ENCODE data around the gene LYPD6.
"Not testable (repeated sequence)": the region's sequence is repeated elsewhere in the genome, so short reads cannot be mapped to it uniquely, and the experiment has no call there.

LYPD6 gene

DNA sequence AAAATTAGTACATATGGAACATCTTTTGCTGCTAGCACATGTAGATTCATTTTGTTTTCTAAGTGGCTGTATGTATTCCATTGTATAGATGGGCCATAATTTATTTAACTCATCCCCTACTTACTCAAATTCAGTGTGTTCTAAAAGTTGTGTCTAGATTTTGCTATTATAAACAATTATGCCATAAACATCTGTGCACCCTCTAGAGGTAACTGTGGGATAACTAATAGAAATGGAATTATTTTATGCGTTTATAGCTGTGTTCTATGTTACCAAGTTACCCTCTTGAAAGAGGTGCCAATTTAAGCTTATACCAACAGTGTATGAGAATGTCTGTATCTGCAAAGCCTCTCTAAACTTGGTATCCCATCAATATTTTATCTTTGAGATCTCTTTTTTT is 156.8 kb downstream of the LYPD6 start:
- H3K27ac ChIP-seq = no peak overlapping the region
- TF ChIP-seq, protein P1, sequence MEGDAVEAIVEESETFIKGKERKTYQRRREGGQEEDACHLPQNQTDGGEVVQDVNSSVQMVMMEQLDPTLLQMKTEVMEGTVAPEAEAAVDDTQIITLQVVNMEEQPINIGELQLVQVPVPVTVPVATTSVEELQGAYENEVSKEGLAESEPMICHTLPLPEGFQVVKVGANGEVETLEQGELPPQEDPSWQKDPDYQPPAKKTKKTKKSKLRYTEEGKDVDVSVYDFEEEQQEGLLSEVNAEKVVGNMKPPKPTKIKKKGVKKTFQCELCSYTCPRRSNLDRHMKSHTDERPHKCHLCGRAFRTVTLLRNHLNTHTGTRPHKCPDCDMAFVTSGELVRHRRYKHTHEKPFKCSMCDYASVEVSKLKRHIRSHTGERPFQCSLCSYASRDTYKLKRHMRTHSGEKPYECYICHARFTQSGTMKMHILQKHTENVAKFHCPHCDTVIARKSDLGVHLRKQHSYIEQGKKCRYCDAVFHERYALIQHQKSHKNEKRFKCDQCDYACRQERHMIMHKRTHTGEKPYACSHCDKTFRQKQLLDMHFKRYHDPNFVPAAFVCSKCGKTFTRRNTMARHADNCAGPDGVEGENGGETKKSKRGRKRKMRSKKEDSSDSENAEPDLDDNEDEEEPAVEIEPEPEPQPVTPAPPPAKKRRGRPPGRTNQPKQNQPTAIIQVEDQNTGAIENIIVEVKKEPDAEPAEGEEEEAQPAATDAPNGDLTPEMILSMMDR (conservative IDR thresholded peaks at IDR 0.05) = peak; percentile 69

DNA sequence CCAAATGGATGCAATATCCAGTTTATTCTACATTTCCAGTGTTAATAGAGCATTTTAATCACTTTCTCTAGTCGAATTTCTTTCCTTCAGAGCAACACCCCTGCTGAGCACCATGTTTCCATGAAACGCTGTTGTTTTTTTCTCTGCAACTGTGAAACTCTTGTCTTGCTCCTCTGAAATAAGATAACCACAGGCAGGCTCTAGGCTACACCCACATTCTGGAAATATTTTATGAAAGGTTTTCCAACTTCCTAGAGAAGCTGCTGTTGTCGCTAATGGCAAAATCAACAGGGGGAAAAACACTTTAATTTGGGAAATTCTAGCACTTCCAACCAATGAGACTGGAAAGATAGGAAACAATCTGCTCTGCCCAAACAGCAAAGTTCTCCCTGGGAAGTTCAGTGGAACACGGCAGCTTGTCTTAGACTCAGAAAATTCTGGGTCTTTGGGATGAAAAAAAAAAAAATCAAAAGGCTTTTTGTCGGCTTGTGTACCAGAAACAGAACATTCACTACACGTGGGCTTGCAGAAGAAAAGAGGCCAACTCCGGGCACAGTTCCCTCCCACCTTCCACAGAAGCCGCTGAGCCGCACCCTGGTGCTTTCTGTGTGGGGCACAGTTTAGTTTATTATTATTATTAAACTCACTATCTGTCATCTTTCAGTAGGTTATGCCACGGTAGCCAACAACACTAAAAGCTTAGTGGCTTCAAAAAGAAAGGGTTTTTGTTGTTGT is 158.5 kb downstream of the LYPD6 start:
- H3K27ac ChIP-seq = no peak overlapping the region
- TF ChIP-seq, protein P1 (conservative IDR thresholded peaks at IDR 0.05) = no peak

DNA sequence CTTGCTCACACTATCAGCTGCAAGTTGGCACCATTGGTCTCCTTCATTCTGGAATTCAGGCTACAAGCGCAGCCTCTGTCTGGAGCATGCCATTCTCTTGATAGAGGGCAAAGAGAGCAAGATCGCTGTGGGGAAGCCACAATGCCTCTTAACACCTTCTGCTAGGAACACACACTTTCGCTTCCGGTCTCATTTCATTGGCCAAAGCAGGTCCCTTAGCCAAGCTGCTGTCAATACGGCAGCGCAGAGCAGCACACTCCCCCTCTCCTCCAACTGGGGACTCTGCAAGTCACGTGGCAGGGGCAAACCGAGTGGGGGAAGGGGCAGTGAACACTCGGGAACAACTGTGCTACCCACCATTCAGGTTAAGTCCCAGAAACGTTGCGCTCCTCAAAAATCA is 159.1 kb downstream of the LYPD6 start:
- TF ChIP-seq, protein P1 (conservative IDR thresholded peaks at IDR 0.05) = no peak
- H3K27ac ChIP-seq = no peak overlapping the region

DNA sequence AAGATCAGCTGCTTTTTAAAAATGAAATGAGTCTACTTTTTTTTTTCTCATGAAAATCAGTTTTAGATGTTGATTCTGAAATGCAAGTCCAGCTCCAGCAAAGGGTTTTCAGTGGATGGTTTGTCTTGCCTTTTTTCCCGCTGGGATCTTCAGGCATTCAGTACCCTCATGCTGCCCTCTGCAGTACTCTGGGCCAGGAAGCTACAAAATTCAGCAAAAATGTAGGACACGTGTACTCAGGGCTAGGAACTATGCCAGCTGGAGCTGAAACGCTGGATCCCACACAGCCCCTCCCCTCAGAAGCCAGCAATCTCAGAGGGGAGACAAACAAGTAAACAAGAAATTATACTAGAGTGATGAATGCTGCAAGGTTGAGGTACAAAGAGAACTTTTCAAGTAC is 159.9 kb downstream of the LYPD6 start:
- TF ChIP-seq, protein P1 (conservative IDR thresholded peaks at IDR 0.05) = no peak
- H3K27ac ChIP-seq = no peak overlapping the region

DNA sequence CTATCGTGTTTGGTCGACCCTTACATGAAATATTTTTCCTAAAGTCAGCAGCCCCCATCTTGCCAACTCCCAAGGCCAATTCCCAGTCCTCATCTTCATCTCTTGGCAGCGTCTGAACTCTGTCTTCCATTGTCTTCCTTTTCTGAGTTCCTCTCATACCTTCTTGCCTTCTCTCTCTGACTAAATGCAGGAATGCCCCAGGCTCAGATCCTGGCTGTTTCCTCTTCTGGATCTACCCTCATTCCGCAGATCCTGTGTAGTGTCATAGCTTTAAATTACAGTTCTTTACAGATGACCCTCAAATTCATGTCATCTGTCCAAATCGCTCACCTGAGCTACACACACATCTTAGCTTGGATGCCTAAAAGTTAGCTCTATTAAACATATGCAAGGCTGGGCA is 162.5 kb downstream of the LYPD6 start:
- TF ChIP-seq, protein P1 (conservative IDR thresholded peaks at IDR 0.05) = no peak
- no peak overlapping the region for H3K27ac ChIP-seq

DNA sequence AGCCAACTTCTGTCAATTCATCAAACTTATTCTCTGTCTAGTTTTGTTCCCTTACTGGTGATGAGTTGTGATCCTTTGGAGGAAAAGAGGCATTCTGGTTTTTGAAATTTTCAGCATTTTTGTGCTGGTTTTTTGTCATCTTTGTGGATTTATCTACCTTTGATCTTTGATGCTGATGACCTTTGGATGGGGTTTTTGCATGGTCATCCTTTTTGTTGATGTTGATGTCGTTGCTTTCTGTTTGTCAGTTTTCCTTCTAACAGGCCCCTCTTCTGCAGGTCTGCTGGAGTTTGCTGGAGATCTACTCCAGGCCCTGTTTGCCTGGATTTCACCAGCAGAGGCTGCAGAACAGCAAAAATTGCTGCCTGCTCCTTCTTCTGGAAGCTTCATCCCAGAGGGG is 168.8 kb downstream of the LYPD6 start:
- H3K27ac ChIP-seq = not testable (repeated sequence)

DNA sequence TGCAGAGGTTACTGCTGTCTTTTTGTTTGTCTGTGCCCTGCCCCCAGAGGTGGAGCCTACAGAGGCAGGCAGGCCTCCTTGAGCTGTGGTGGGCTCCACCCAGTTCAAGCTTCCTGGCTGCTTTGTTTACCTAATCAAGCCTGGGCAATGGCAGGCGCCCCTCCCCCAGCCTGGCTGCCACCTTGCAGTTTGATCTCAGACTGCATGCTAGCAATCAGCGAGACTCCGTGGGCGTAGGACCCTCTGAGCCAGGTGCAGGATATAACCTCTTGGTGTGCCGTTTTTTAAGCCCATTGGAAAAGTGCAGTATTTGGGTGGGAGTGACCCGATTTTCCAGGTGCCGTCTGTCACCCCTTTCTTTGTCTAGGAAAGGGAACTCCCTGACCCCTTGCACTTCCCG is 176.4 kb downstream of the LYPD6 start:
- not testable (repeated sequence) for H3K27ac ChIP-seq

DNA sequence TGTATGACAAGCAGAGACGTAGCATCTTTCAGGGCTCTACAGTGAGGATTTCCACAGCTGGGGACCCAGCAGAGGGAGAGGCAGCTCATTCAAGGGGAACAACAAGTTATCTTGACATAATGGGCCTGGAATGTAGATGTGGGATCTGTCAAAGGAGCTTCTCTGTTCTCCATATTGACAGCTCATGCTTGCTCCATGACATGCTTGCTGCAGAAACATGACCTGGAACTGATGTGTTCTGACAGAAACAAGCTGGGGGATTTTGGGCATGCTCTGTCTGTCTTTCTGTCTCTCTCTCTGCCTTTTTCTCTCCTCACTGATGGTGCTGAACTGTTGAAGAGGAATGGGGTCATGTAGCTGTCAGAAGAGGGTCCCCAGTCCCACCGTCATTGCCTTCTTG is 177.6 kb downstream of the LYPD6 start:
- no peak overlapping the region for H3K27ac ChIP-seq
- TF ChIP-seq, protein P1 (conservative IDR thresholded peaks at IDR 0.05) = no peak

DNA sequence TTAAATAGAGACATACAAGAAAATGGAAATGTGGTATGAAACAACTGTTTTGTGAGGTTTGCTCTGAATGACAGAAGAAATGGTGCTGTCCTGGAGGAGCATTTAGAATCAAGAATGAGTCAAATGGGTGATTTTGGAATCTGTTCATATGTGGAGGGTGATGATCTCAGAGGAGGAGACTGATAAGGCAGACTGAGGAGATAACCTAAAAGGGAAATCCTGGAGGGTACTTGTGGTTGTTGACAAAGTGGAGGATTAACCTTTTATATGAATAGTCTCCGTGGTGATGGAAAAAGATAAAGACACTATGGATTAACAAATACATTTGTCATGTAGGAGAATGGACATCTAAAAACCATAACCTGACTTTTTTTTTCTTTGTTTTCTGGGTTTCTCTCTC is 183.1 kb downstream of the LYPD6 start:
- no peak overlapping the region for H3K27ac ChIP-seq
- TF ChIP-seq, protein P1 (conservative IDR thresholded peaks at IDR 0.05) = no peak
